KOPT-K1 (cell line): Measurements from ENCODE around the gene SPTAN1.

Experiments used
- H3K27ac ChIP-seq: fragments of 200-600 bp; sonication (generic); 2 replicates; pipeline ENCODE4 v1.5.1; 2016; ENCODE audit warnings: antibody characterized with exemption, mild to moderate bottlenecking, low read depth, low read length; ENCODE audit not compliant: poor library complexity, severe bottlenecking
- H3K36me3 ChIP-seq: fragments of 200-600 bp; sonication (generic); 2 replicates; pipeline ENCODE4 v1.5.1; 2017; ENCODE audit warnings: antibody characterized with exemption, mild to moderate bottlenecking, low read length, moderate library complexity; ENCODE audit not compliant: insufficient read depth
- H3K9me3 ChIP-seq: fragments of 200-600 bp; sonication (generic); 2 replicates; pipeline ENCODE4 v1.5.1; 2017; ENCODE audit warnings: antibody characterized with exemption, low read length, mild to moderate bottlenecking; ENCODE audit not compliant: insufficient read depth, poor library complexity, severe bottlenecking

The SPTAN1 gene

DNA sequence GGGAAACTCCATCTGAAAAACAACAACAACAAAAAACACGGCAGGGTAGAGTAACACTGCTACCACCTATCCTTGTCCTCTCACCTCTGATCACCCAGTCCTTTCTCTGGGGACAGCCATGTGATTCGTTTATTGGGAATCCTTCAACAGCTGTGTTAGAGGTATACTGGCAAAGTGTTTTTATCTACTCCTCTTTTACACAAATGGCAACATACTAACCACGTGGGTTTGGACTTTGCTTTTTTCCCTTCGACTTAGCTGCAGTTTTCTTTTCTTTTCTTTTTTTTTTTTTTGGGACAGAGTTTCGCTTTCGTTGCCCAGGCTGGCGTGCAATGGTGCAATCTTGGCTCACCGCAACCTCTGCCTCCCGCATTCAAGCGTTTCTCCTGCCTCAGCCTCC, 125.4 kb downstream of the SPTAN1 start:
- H3K36me3 ChIP-seq: no peaks in the 10 kb centered on the region
- H3K9me3 ChIP-seq: no peaks in the 10 kb centered on the region
- no peak overlapping the region for H3K27ac ChIP-seq
